Endothelial cell of umbilical vein (primary cell): Measurements from ENCODE around the gene MAMDC2. TPM values are rescaled to one million over a fixed set of nuclear protein-coding genes. Genes with fewer than 3 reads are reported as not detected.

Experiments
- BruUV-seq: library from RNA; stranded (reverse); fragments of 400-500 nt; replicated peaks from 2 replicates; lab custom pipeline; 2021; lab: Mats Ljungman, UMichigan
- CTCF ChIA-PET: fragments of 300-600, 350-600 bp; sonication (Branson Sonifier 250); formaldehyde crosslinking; loops from one replicate; lab custom pipeline; 2021; ENCODE audit warnings: antibody characterized with exemption, inconsistent platforms; lab: Charles Lee
- POLR2A ChIA-PET: fragments of 300-600, 350-600 bp; sonication (Branson Sonifier 250); formaldehyde crosslinking; loops from one replicate; lab custom pipeline; 2021; ENCODE audit warnings: antibody characterized with exemption, inconsistent platforms; lab: Charles Lee
- DNase-seq: peaks from one replicate; pipeline ENCODE4 v3.0.0-alpha.2; 2011; ENCODE audit warnings: low read depth, low spot score
- FAIRE-seq: peaks from 2 replicates; lab custom pipeline; 2011; peaks lifted over from hg19 to GRCh38; lab: Jason Lieb, UNC
- H2AFZ ChIP-seq: 2 replicates; pipeline ENCODE4 v1.6.0; 2012; ENCODE audit warnings: low read depth, low read length, control low read depth, inconsistent platforms
- H3K27ac ChIP-seq: 2 replicates; pipeline ENCODE4 v1.5.1; 2011; ENCODE audit warnings: low read depth, mild to moderate bottlenecking, control low read depth, low read length, moderate library complexity; ENCODE audit not compliant: insufficient read depth
- H3K27me3 ChIP-seq, 2 experiments: 2 replicates each; pipeline versions ENCODE4 v1.6.0 to v1.6.1; 2011; ENCODE audit warnings: low read length in 2 of 2, mixed read lengths in 1 of 2; ENCODE audit not compliant: control insufficient read depth in 2 of 2, insufficient read depth in 2 of 2
- H3K36me3 ChIP-seq, 2 experiments: 2 replicates in 1 of 2; 3 replicates in 1 of 2; pipeline ENCODE4 v1.5.1; 2011; ENCODE audit warnings: low read length in 2 of 2, mild to moderate bottlenecking in 1 of 2, moderate library complexity in 1 of 2; ENCODE audit not compliant: control insufficient read depth in 2 of 2, insufficient read depth in 2 of 2; ENCODE audit errors: extremely low read depth in 1 of 2
- H3K4me1 ChIP-seq: 3 replicates; pipeline ENCODE4 v1.5.1; 2011; ENCODE audit warnings: mild to moderate bottlenecking, low read length; ENCODE audit not compliant: control insufficient read depth, insufficient read depth; ENCODE audit errors: extremely low read depth
- H3K4me2 ChIP-seq: 2 replicates; pipeline ENCODE4 v1.6.1; 2011; ENCODE audit warnings: low read length, control low read depth, mixed read lengths; ENCODE audit not compliant: insufficient read depth
- H3K4me3 ChIP-seq, 3 experiments: fragments of 200-600 bp in 1 of 3; sonication (generic), shearing (Covaris generic) in 1 of 3; replicated peaks in 1 of 3; 2 replicates each; pipeline ENCODE4 v1.5.1; 2011 to 2016; ENCODE audit warnings: control low read depth in 3 of 3, low read length in 3 of 3, mild to moderate bottlenecking in 2 of 3, inconsistent platforms in 1 of 3, low read depth in 1 of 3, moderate library complexity in 1 of 3; ENCODE audit not compliant: insufficient read depth in 1 of 3
- H3K79me2 ChIP-seq: 2 replicates; pipeline ENCODE4 v1.6.0; 2012; ENCODE audit warnings: low read length, inconsistent platforms; ENCODE audit not compliant: control insufficient read depth, insufficient read depth
- H3K9ac ChIP-seq: replicated peaks from 2 replicates; pipeline ENCODE3; 2011; ENCODE audit warnings: low read length, control low read depth; ENCODE audit not compliant: insufficient read depth; ENCODE audit errors: extremely low read depth
- H3K9me1 ChIP-seq: replicated peaks from 3 replicates; pipeline ENCODE4 v1.6.0; 2011; ENCODE audit warnings: mild to moderate bottlenecking, low read length; ENCODE audit not compliant: control insufficient read depth, insufficient read depth; ENCODE audit errors: extremely low read depth
- H3K9me3 ChIP-seq: replicated peaks from 2 replicates; pipeline ENCODE4 v1.5.1; 2012; ENCODE audit warnings: low read length, inconsistent platforms; ENCODE audit not compliant: control insufficient read depth, insufficient read depth
- H4K20me1 ChIP-seq: replicated peaks from 2 replicates; pipeline ENCODE3; 2011; ENCODE audit warnings: mild to moderate bottlenecking, low read length; ENCODE audit not compliant: control insufficient read depth, insufficient read depth; ENCODE audit errors: extremely low read depth
- EZH2 ChIP-seq: IDR thresholded peaks from 2 replicates; pipeline ENCODE4 v1.6.1; 2012; ENCODE audit warnings: borderline replicate concordance, low read depth, mild to moderate bottlenecking, moderate library complexity, low read length, inconsistent platforms; ENCODE audit not compliant: severe bottlenecking
- FOS ChIP-seq: IDR thresholded peaks from 2 replicates; pipeline ENCODE4 v1.6.1; 2011; ENCODE audit warnings: mild to moderate bottlenecking, low read length, moderate library complexity, borderline replicate concordance; ENCODE audit not compliant: insufficient read depth
- JUN ChIP-seq: IDR thresholded peaks from 2 replicates; pipeline ENCODE4 v1.6.1; 2011; ENCODE audit warnings: borderline replicate concordance, low read depth; ENCODE audit not compliant: insufficient read length, insufficient read depth
- POLR2AphosphoS5 ChIP-seq: IDR thresholded peaks from 2 replicates; pipeline ENCODE4 v1.6.1; 2012; ENCODE audit warnings: low read depth, mild to moderate bottlenecking, control low read depth, low read length, moderate library complexity; ENCODE audit not compliant: insufficient read depth
- dilution Hi-C: fragments of 300-500 bp; cut with MboI; formaldehyde crosslinking; loops from one replicate; pipeline ENCODE4 v1.15.0; 2019; ENCODE audit warnings: low sequenced_read_pairs; ENCODE audit not compliant: extremely low pct_ligation_motif_present
- intact Hi-C: fragments of 100-400 bp; cut with micrococcal nuclease; formaldehyde crosslinking; loops from one replicate; pipeline ENCODE4 v1.10.0; 2022
- polyA plus RNA-seq, 4 experiments: library from polyadenylated mRNA; depleted of rRNA in 3 of 4; stranded (reverse) in 3 of 4; unstranded in 1 of 4; fragments of >200 nt; gene quantifications; 2 replicates each; pipeline versions ENCODE4 v1.2.1 to v1.2.3, GENCODE V29; 2011 to 2012; ENCODE audit warnings: missing spikeins in 1 of 4
- total RNA-seq: library from RNA; stranded (reverse); gene quantifications from 2 replicates; pipeline ENCODE4 v1.2.3, GENCODE V29; 2021
- TF ChIP-seq, protein P1 (sequence below), 2 donors: IDR thresholded peaks; 1 replicate in 1 of 2; 2 replicates in 1 of 2; pipeline ENCODE4 v1.5.1; 2011; ENCODE audit warnings: low read length in 2 of 2, mild to moderate bottlenecking in 2 of 2, moderate library complexity in 2 of 2, control low read depth in 1 of 2, inconsistent platforms in 1 of 2, low read depth in 1 of 2; ENCODE audit not compliant: insufficient read depth in 1 of 2; ENCODE audit errors: extremely low read depth in 1 of 2

The MAMDC2 gene
- total and polyA plus RNA-seq, 2 donors (not counting 3 experiments of a cell fraction or from before 2014, with no cell fraction given) = 0.60 to 1.1 TPM

DNA sequence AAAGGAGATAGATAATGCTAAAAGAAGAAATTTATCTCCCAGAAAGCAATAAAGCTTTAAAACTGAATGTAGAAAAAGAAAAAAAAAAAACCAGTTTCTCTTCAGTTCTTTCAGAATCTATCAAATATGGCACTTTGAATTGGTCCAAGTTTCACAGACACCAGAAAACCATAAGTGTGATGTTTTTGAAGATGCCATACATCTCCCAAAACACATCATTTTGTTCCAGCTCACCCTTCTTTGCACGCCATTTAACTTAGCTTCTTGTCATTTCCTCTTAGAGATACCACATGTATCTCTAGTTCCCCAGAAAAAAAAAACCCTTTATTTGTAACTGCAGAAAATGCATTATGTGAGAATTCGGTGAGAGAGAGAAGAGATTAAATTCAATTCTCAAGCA is 46.1 kb upstream of the MAMDC2 start:
- H3K4me3 ChIP-seq = no peak overlapping the region
- BruUV-seq = no TSS peak
- no peaks in the 10 kb centered on the region for H3K9me1 ChIP-seq
- H3K9me3 ChIP-seq = no peaks in the 10 kb centered on the region
- intact Hi-C loops (no loop called here), dilution Hi-C loops (no loop called here)
- FAIRE-seq (no peak), DNase-seq (no peak)
- no peaks in the 10 kb centered on the region for H4K20me1 ChIP-seq
- H3K27ac ChIP-seq = no peak overlapping the region
- peaks cover 2 to 15% of the 10 kb centered on the region in 2 experiments for H3K27me3 ChIP-seq
- no peaks in the 10 kb centered on the region for H3K36me3 ChIP-seq
- ChIA-PET CTCF (interaction anchor here (0.7 to 2.0 kb wide), 3 partner anchors 26 to 113 kb away, joined by 3 to 8 read pairs (median 5); no protein-coding TSS in a partner anchor), POLR2A (no interaction called here)
- TF ChIP-seq, protein P1, sequence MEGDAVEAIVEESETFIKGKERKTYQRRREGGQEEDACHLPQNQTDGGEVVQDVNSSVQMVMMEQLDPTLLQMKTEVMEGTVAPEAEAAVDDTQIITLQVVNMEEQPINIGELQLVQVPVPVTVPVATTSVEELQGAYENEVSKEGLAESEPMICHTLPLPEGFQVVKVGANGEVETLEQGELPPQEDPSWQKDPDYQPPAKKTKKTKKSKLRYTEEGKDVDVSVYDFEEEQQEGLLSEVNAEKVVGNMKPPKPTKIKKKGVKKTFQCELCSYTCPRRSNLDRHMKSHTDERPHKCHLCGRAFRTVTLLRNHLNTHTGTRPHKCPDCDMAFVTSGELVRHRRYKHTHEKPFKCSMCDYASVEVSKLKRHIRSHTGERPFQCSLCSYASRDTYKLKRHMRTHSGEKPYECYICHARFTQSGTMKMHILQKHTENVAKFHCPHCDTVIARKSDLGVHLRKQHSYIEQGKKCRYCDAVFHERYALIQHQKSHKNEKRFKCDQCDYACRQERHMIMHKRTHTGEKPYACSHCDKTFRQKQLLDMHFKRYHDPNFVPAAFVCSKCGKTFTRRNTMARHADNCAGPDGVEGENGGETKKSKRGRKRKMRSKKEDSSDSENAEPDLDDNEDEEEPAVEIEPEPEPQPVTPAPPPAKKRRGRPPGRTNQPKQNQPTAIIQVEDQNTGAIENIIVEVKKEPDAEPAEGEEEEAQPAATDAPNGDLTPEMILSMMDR (IDR thresholded peaks at IDR 0.05; ENCODE audit: extremely low read depth in 1 of 2, insufficient read depth in 1 of 2, low read depth in 1 of 2, low read length in 2 of 2) = no peak
- TF ChIP-seq POLR2AphosphoS5 (no peak), JUN (no peak), FOS (no peak)
- H2AFZ ChIP-seq = no peak overlapping the region
- H3K79me2 ChIP-seq = no peaks in the 10 kb centered on the region
- H3K9ac ChIP-seq = no peak overlapping the region
- no peak overlapping the region for H3K4me2 ChIP-seq
- H3K4me1 ChIP-seq = no peaks in the 10 kb centered on the region

DNA sequence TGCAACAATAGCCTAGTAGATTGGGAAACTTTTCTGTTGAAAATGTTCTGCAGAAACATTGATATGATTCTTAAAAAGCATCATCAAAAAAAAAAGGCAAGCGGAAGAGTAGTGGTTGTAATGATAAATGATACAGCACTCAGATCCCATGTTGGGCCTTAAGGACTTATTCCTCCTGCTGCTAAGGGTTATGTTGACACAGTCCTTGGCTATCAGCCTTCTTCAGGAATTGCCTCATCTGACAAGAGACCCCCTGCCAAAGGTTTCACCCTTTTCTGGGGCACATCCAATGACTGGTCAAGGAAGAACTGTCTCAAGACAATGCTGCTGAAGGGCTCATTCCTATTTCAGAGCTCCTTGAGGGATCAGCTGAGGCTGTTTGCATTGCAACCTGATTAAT is 44.3 kb upstream of the MAMDC2 start:
- ChIA-PET CTCF (no interaction called here), POLR2A (no interaction called here)
- intact Hi-C loops (no loop called here), dilution Hi-C loops (no loop called here)
- no TSS peak for BruUV-seq
- FAIRE-seq (no peak), DNase-seq (no peak)
- Histone ChIP-seq H3K27ac (no peak overlapping the region), H2AFZ (no peak overlapping the region), H3K9me1 (no peaks in the 10 kb centered on the region), H4K20me1 (no peaks in the 10 kb centered on the region), H3K9ac (no peak overlapping the region), H3K79me2 (no peaks in the 10 kb centered on the region), H3K4me1 (no peaks in the 10 kb centered on the region), H3K4me3 (no peak overlapping the region), H3K4me2 (no peak overlapping the region), H3K27me3 (peaks cover 3 to 10% of the 10 kb centered on the region in 2 experiments), H3K9me3 (no peaks in the 10 kb centered on the region), H3K36me3 (no peaks in the 10 kb centered on the region)
- TF ChIP-seq POLR2AphosphoS5 = no peak
- TF ChIP-seq, protein P1 (IDR thresholded peaks at IDR 0.05; ENCODE audit: extremely low read depth in 1 of 2, insufficient read depth in 1 of 2, low read depth in 1 of 2, low read length in 2 of 2) = no peak
- no peak for TF ChIP-seq EZH2
- TF ChIP-seq FOS = no peak
- no peak for TF ChIP-seq JUN
